PC-3 (cell line): ENCODE data around the gene NUDT1.

Source experiments
- CTCF ChIP-seq: fragments of 300-600 bp; sonication (generic); conservative IDR thresholded peaks from 2 replicates; pipeline ENCODE4 v1.5.1; 2017; ENCODE audit warnings: antibody characterized with exemption, low read depth, mild to moderate bottlenecking, low read length
- EZH2 ChIP-seq: fragments of 300-600 bp; sonication (generic); IDR thresholded peaks from one replicate; pipeline ENCODE4 v1.6.1; 2017; ENCODE audit warnings: antibody characterized with exemption, mild to moderate bottlenecking, low read length; ENCODE audit not compliant: unreplicated experiment
- EZH2phosphoT487 ChIP-seq: fragments of 300-600 bp; sonication (generic); IDR thresholded peaks from 2 replicates; pipeline ENCODE4 v1.6.1; 2018; ENCODE audit warnings: mild to moderate bottlenecking, antibody characterized with exemption, low read length, borderline replicate concordance

DNA sequence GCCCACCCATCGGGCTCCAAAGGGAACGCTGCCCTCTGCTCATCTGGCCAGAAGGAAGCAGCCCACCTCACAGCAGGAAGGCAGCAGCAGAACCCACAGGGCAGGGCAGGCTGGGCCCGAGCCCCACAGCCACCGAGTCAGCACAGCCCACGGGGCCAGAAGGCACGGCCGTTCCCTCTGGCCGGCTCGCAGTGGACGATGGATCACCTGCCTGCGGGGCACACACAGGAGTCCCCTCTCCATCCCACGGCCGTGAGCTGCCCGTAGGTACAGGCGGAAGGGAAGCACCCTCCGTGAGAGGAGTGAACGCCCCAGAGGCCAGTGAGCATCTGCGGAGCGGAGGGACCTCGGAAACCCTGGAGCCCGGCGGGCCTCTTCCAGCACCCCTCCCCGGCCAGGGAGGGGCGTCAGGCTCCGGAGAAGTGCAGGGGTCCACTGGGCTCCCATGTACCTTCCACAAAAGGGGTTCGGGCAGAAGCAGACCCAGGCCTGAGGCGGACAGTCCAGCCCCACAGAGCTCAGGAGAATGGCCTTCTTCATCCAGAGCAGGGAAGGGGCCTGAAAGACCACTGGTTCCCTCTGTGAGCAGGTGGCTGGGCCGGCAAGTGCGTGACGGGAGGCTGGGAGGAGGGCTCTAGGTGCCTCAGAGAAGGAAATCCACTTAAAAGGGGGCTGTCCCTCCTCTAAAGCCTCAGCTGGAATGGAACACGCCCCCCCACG, 11.7 kb downstream of the NUDT1 start:
- no peak for TF ChIP-seq CTCF
- no peak for TF ChIP-seq EZH2phosphoT487
- TF ChIP-seq EZH2 = no peak
